Neural cell (in vitro differentiated cells): Measurements from ENCODE around the gene XPNPEP2. TPM values are rescaled to one million over a fixed set of nuclear protein-coding genes. Genes with fewer than 3 reads are reported as not detected.

Experiments used
- H2AFZ ChIP-seq: fragments of 200-600, 300-800 bp; sonication (generic), shearing (Covaris generic); 2 replicates; pipeline ENCODE4 v1.6.0; 2014; ENCODE audit warnings: low read depth, mild to moderate bottlenecking, antibody characterized with exemption, low read length, moderate library complexity
- H3F3A ChIP-seq: fragments of 200-600 bp; shearing (Covaris generic); 2 replicates; pipeline ENCODE4 v1.6.1; 2016; ENCODE audit warnings: mild to moderate bottlenecking, moderate library complexity, mixed read lengths, antibody characterized with exemption, low read length; ENCODE audit not compliant: insufficient read depth, poor library complexity, severe bottlenecking
- H3K27ac ChIP-seq: fragments of 200-600, 300-800 bp; sonication (generic), shearing (Covaris generic); 2 replicates; pipeline ENCODE4 v1.5.1; 2014; ENCODE audit warnings: mild to moderate bottlenecking, low read length, moderate library complexity
- H3K27me3 ChIP-seq: fragments of 300-800, 200-600 bp; sonication (generic), shearing (Covaris generic); 2 replicates; pipeline ENCODE4 v1.6.0; 2014; ENCODE audit warnings: mild to moderate bottlenecking, low read depth, low read length, moderate library complexity; ENCODE audit not compliant: insufficient read depth
- H3K36me3 ChIP-seq: fragments of 300-800, 200-600 bp; sonication (generic), shearing (Covaris generic); 2 replicates; pipeline ENCODE4 v1.5.1; 2014; ENCODE audit warnings: mild to moderate bottlenecking, antibody characterized with exemption, low read length, moderate library complexity; ENCODE audit not compliant: insufficient read depth
- H3K4me2 ChIP-seq: fragments of 300-800, 200-600 bp; sonication (generic), shearing (Covaris generic); 2 replicates; pipeline ENCODE4 v1.6.0; 2014; ENCODE audit warnings: mild to moderate bottlenecking, low read length
- H3K4me3 ChIP-seq: fragments of 300-800, 200-600 bp; sonication (generic), shearing (Covaris generic); 2 replicates; pipeline ENCODE4 v1.5.1; 2014; ENCODE audit warnings: mild to moderate bottlenecking, low read length, moderate library complexity
- H3K79me2 ChIP-seq: fragments of 200-600 bp; shearing (Covaris generic); replicated peaks from 2 replicates; pipeline ENCODE4 v1.6.0; 2014; ENCODE audit warnings: mild to moderate bottlenecking, low read length, moderate library complexity; ENCODE audit not compliant: insufficient read depth
- H3K9ac ChIP-seq: fragments of 300-800, 200-600 bp; sonication (generic), shearing (Covaris generic); 2 replicates; pipeline ENCODE4 v1.6.1; 2016; ENCODE audit warnings: mild to moderate bottlenecking, low read length, mixed read lengths
- H3K9me2 ChIP-seq: fragments of 200-600 bp; shearing (Covaris generic); 2 replicates; pipeline ENCODE4 v1.6.1; 2016; ENCODE audit warnings: mild to moderate bottlenecking, low read length, mixed read lengths; ENCODE audit not compliant: insufficient read depth
- H3K9me3 ChIP-seq: fragments of 200-600, 300-800 bp; sonication (generic), shearing (Covaris generic); 2 replicates; pipeline ENCODE4 v1.6.1; 2016; ENCODE audit warnings: mild to moderate bottlenecking, mixed run types, low read length, moderate library complexity, mixed read lengths
- H4K20me1 ChIP-seq: fragments of 200-600 bp; shearing (Covaris generic); 2 replicates; pipeline ENCODE4 v1.6.1; 2016; ENCODE audit warnings: mild to moderate bottlenecking, mixed run types; ENCODE audit not compliant: insufficient read depth
- EP300 ChIP-seq: fragments of 450-650 bp; conservative IDR thresholded peaks from 2 replicates; pipeline ENCODE4 v1.6.1; 2014; ENCODE audit warnings: antibody characterized with exemption, mild to moderate bottlenecking, moderate library complexity; ENCODE audit not compliant: poor library complexity, severe bottlenecking
- EZH2 ChIP-seq: fragments of 200-600, 300-800 bp; shearing (Covaris generic), sonication (generic); IDR thresholded peaks from 2 replicates; pipeline ENCODE4 v1.6.1; 2014; ENCODE audit warnings: antibody characterized with exemption, low read length, borderline replicate concordance, mild to moderate bottlenecking; ENCODE audit not compliant: insufficient read depth, poor library complexity, severe bottlenecking
- MXI1 ChIP-seq: fragments of 450-650 bp; conservative IDR thresholded peaks from 2 replicates; pipeline ENCODE4 v1.6.1; 2014; ENCODE audit warnings: antibody characterized with exemption, mild to moderate bottlenecking; ENCODE audit not compliant: poor library complexity, severe bottlenecking
- POLR2AphosphoS5 ChIP-seq: IDR thresholded peaks from 2 replicates; pipeline ENCODE4 v1.6.1; 2012
- RAD21 ChIP-seq: fragments of 450-650 bp; conservative IDR thresholded peaks from 2 replicates; pipeline ENCODE4 v1.6.1; 2014; ENCODE audit warnings: antibody characterized with exemption, mild to moderate bottlenecking, moderate library complexity
- SMC3 ChIP-seq: fragments of 450-650 bp; conservative IDR thresholded peaks from 2 replicates; pipeline ENCODE4 v1.6.1; 2014; ENCODE audit warnings: antibody characterized with exemption, mild to moderate bottlenecking, moderate library complexity; ENCODE audit not compliant: poor library complexity
- TAF1 ChIP-seq: IDR thresholded peaks from 2 replicates; pipeline ENCODE4 v1.6.1; 2012; ENCODE audit warnings: low read depth
- polyA plus RNA-seq: library from polyadenylated mRNA; depleted of rRNA; stranded (reverse); fragments of >200 nt; gene quantifications from 2 replicates; pipeline ENCODE4 v1.2.3, GENCODE V29; 2014
- TF ChIP-seq, protein P1 (sequence below): IDR thresholded peaks from 2 replicates; pipeline ENCODE4 v1.6.1; 2012; ENCODE audit warnings: borderline replicate concordance
- TF ChIP-seq, protein P2 (sequence below): fragments of 450-650 bp; IDR thresholded peaks from 2 replicates; pipeline ENCODE4 v1.5.1; 2014; ENCODE audit warnings: antibody characterized with exemption, mild to moderate bottlenecking, moderate library complexity; ENCODE audit not compliant: poor library complexity, severe bottlenecking

The XPNPEP2 gene
- polyA plus RNA-seq, 1 donor from 2014 or later: not detected

DNA sequence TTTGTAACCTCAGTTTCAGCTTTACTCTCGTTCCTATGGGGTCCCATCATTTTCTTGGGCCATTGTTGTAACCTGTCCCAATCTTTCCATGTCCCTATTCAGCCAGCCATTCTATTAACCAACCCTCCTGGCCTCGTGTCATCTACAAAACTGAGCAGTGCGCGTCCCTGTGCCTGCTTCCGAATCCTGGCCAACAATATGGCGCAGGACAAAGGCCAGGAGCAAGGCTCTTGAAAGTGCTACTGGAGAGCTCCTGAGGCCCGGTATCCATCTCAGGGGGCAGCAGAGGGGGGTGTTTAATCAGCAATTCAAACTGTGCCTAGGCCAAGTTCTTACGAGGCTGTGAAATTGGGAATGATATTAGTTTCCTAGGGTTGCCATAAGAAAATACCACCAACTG, 42.8 kb upstream of the XPNPEP2 start:
- Histone ChIP-seq H3K27me3 (no peaks in the 10 kb centered on the region), H3K4me3 (no peak overlapping the region), H3F3A (no peaks in the 10 kb centered on the region), H3K79me2 (no peaks in the 10 kb centered on the region), H3K9me2 (no peaks in the 10 kb centered on the region), H3K36me3 (no peaks in the 10 kb centered on the region), H3K4me2 (no peak overlapping the region), H2AFZ (no peak overlapping the region), H3K9me3 (no peaks in the 10 kb centered on the region), H3K9ac (no peak overlapping the region), H3K27ac (no peak overlapping the region), H4K20me1 (no peaks in the 10 kb centered on the region)
- TF ChIP-seq EZH2: no peak
- TF ChIP-seq SMC3: no peak
- no peak for TF ChIP-seq POLR2AphosphoS5
- no peak for TF ChIP-seq TAF1
- TF ChIP-seq EP300: no peak
- no peak for TF ChIP-seq MXI1
- TF ChIP-seq, protein P1, sequence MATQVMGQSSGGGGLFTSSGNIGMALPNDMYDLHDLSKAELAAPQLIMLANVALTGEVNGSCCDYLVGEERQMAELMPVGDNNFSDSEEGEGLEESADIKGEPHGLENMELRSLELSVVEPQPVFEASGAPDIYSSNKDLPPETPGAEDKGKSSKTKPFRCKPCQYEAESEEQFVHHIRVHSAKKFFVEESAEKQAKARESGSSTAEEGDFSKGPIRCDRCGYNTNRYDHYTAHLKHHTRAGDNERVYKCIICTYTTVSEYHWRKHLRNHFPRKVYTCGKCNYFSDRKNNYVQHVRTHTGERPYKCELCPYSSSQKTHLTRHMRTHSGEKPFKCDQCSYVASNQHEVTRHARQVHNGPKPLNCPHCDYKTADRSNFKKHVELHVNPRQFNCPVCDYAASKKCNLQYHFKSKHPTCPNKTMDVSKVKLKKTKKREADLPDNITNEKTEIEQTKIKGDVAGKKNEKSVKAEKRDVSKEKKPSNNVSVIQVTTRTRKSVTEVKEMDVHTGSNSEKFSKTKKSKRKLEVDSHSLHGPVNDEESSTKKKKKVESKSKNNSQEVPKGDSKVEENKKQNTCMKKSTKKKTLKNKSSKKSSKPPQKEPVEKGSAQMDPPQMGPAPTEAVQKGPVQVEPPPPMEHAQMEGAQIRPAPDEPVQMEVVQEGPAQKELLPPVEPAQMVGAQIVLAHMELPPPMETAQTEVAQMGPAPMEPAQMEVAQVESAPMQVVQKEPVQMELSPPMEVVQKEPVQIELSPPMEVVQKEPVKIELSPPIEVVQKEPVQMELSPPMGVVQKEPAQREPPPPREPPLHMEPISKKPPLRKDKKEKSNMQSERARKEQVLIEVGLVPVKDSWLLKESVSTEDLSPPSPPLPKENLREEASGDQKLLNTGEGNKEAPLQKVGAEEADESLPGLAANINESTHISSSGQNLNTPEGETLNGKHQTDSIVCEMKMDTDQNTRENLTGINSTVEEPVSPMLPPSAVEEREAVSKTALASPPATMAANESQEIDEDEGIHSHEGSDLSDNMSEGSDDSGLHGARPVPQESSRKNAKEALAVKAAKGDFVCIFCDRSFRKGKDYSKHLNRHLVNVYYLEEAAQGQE: no peak
- TF ChIP-seq, protein P2, sequence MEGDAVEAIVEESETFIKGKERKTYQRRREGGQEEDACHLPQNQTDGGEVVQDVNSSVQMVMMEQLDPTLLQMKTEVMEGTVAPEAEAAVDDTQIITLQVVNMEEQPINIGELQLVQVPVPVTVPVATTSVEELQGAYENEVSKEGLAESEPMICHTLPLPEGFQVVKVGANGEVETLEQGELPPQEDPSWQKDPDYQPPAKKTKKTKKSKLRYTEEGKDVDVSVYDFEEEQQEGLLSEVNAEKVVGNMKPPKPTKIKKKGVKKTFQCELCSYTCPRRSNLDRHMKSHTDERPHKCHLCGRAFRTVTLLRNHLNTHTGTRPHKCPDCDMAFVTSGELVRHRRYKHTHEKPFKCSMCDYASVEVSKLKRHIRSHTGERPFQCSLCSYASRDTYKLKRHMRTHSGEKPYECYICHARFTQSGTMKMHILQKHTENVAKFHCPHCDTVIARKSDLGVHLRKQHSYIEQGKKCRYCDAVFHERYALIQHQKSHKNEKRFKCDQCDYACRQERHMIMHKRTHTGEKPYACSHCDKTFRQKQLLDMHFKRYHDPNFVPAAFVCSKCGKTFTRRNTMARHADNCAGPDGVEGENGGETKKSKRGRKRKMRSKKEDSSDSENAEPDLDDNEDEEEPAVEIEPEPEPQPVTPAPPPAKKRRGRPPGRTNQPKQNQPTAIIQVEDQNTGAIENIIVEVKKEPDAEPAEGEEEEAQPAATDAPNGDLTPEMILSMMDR: no peak
- TF ChIP-seq RAD21: no peak

DNA sequence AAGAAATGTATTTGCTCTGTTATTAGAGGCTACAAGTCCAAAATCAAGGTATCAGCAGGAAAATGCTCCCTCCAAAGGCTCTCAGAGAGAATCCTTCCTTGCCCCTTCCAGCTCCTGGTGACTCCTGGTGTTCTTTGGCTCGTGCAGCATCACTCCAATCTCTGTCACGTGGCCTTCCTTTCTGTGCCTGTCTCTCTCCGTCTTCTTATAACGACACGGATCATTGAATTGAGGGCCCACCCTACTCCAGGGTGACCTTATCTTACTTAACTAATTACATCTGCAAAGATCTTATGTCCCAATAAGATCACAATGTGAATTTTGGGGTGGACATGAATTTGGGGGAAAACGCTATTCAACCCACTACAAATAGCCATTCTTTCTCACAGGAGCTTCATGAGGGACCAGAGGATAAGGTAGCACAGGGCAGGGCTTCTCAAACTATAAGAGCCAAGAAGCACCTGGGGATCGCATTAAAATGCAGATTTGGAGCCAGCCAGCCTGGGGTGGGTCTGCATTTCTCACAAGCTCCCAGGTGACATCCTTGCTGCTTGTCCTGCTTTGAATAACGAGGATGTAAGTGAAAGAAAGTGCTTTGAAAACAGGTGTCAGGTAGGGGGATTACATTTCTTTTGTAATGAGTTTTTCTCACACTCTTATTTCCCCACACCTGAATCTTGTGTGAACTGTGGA, 42.2 kb upstream of the XPNPEP2 start:
- Histone ChIP-seq H3K9me3 (no peaks in the 10 kb centered on the region), H3K79me2 (no peaks in the 10 kb centered on the region), H3K27ac (no peak overlapping the region), H3K27me3 (no peaks in the 10 kb centered on the region), H3K9me2 (no peaks in the 10 kb centered on the region), H3K36me3 (no peaks in the 10 kb centered on the region), H2AFZ (no peak overlapping the region), H3F3A (no peaks in the 10 kb centered on the region), H3K4me3 (no peak overlapping the region), H4K20me1 (no peaks in the 10 kb centered on the region), H3K9ac (no peak overlapping the region), H3K4me2 (no peak overlapping the region)
- TF ChIP-seq, protein P1: no peak
- TF ChIP-seq MXI1 (no peak), TAF1 (no peak), EP300 (no peak), POLR2AphosphoS5 (no peak), SMC3 (no peak), RAD21 (no peak), EZH2 (no peak)
- TF ChIP-seq, protein P2: no peak
